HG02885 (cell line): ENCODE measurements around the gene GPRC5A.
"Not testable (repeated sequence)": the region's sequence is repeated elsewhere in the genome, so short reads cannot be mapped to it uniquely, and the experiment has no call there.

Experiments used
- ATAC-seq: cut with Tn5 transposase; IDR thresholded peaks from one replicate; pipeline ENCODE4 v1.9.1; 2021; ENCODE audit warnings: mild to moderate bottlenecking; ENCODE audit not compliant: unreplicated experiment, poor library complexity

Gene GPRC5A, protein sequence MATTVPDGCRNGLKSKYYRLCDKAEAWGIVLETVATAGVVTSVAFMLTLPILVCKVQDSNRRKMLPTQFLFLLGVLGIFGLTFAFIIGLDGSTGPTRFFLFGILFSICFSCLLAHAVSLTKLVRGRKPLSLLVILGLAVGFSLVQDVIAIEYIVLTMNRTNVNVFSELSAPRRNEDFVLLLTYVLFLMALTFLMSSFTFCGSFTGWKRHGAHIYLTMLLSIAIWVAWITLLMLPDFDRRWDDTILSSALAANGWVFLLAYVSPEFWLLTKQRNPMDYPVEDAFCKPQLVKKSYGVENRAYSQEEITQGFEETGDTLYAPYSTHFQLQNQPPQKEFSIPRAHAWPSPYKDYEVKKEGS

DNA sequence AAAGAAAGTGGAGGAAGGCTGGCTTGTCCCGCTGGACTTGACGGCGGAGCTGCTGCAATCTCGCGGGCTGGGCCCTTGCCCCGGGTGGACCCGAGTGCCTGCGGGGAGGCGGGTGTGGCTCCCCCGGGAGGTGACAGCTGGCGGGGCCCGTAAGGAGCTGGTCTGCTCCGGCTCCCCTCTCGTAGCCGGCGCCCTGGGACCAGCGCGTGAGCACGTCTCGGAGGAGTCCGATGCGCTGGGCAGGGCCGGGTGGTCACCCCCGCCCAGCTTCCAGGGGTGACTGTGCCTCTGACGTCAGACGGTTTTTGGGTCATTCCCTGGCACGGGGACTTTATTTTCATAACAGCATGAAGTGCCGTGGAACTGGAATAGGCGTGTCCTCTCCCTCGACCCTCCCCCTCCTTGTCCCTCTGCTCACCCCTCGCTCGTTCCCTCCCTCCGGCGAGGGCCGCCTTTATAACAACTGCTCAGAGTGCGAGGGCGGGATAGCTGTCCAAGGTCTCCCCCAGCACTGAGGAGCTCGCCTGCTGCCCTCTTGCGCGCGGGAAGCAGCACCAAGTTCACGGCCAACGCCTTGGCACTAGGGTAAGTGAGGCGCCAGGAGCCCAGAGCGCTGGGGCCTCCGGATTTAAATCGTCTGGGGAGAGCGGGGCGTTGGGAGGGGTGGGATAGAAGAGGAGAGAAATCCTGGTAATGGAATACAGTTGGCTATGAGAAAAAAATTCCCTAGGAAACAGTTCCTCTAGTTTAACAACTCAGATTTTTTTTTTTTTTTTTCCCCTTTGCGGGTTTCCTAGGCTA is at the start of gene GPRC5A:
Gene GPRC5A, plus strand, starts transcription at position 483 of the 801 bp plus-strand sequence. CDS start 16,688 bp downstream, outside the sequence.
- ATAC-seq: peak; percentile 43

DNA sequence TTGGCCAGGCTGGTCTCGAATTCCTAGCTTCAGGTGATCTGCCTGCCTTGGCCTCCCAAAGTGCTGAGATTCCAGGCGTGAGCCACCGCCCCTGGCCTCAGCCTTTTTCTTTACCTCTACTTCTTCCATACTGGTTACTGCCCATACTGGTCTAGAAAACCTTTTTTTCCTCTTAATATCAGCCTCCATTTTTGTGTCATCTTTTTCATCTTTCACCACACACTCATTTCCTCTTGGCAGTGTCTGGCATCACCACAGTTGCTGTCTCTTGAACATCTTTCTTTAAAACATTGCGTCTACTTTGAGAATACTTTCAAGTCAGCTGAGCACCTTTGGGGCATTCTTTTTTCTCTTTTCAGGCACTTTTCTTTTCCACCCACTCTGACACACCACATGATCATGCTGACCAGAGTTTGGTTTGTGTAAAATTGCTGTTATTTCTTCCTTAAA is 45.5 kb upstream of the GPRC5A start:
- no peak for ATAC-seq

DNA sequence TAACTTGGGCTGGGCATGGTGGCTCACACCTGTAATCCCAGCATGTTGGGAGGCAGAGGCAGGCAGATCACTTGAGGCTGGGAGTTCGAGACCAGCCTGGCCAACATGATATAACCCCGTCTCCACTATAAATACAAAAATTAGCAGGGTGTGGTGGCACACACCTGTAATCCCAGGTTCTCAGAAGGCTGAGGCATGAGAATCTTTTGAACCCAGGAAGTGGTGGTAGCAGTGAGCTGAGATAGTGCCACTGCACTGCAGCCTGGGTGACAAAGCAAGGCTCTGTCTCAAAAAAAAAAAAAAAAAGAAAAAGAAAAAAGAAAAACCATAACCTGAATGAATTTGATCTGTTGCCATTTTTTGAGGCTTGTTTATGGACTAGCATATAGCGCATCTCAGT is 44.6 kb upstream of the GPRC5A start:
- ATAC-seq: not testable (repeated sequence)

DNA sequence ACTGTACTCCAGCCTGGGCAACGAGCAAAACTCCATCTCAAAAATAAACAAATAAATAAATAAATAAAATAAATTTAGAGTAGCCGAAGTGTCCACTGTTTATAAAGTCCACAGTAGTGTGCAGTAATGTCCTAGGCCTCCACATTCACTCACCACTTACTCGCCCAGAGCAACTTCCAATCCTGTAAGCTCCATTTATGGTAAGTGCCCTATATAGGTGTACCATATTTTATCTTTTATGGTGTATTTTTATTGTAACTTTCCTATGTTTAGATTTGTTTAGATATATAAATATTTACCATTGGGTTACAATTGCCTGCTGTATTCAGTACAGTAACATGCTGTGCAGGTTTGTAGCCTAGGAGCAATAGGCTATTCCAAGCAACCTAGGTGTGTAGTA is 37.9 kb upstream of the GPRC5A start:
- no peak for ATAC-seq

DNA sequence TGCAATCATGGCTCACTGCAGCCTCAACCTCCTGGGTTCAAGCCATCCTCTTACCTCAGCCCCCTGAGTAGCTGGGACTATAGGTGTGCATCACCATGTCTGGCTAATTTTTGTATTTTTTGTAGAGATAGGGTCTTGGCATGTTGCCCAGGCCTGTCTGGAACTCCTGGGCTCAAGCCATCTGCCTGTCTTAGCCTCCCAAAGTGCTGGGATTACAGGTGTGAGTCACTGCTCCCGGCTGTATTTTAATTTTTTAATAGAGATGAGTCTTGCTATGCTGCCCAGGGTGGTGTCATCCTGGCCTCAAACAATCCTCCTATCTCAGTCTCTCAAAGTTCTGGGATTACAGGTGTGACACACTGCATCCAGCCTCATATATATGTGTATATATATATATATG is 31.7 kb upstream of the GPRC5A start:
- no peak for ATAC-seq

DNA sequence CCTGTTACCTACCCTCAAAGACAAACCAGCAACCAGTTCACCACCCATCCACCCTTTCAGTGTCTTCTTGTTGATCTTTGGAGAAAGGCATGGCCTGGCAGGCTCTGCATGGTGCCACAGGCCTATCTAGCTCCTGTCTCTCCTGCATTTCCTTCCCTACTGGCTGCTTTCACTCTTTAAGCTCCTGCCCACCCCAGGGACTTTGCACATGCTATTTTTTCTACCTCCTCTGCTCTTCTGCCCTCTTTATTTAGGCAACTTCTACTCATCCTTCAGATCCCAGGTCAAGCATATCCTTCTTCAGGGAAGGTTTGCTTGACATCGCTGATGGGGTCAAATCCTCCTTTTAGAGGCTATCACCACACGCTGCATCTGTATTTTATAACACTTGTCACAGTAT is 27.1 kb upstream of the GPRC5A start:
- no peak for ATAC-seq

DNA sequence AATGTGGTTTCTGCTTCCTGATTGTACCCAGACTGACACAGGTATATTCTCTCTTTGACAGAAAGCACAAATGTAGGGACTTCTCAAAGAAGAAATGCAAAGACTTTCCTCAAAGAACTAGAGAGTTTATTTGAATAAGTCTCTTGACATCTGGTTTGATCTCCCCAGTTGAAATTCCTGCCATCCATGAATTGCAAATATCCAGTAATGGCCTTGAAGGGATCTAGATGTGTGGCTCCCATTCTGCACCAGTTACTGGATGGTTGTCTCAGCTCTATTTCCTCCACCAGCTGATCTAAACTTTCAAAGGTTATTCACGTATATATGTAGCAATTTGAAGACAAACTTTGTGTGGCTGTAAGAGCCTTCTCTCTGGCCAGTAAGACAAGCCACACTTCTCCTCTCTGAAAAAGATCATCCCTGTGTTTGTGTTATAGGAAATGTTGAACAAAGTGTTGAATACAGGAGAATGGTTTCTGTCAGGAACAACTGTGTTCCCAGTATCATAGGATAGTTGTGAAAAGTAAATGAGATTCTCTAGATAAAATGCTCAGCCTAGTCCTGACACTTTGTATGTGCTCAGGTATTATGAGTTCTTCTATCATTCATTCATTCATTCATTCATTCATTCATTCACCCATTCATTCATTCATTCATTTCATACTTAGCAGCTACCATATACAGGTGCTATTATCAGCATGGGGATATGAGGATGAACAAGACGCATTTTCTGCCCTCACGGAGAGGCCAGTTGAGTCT is 22.7 kb upstream of the GPRC5A start:
- no peak for ATAC-seq

DNA sequence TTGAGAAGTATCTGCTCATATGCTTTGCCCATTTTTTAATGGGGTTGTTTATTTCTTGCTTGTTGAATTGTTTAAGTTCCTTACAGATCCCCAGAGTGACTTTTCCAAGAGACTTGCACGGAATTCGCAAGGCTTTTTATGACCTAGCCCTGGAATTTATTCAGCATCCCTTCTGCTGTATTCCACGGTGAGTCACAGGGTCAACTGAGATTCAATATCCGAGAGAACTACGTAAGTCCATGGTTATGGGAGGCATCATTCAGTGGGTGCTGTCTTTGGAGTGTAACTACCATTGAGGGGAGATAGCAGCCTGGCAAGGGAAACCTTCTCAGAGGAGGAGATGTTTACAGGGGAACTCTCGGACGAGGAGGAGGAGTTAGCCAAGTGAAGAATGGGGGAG is 20.9 kb upstream of the GPRC5A start:
- ATAC-seq: no peak

DNA sequence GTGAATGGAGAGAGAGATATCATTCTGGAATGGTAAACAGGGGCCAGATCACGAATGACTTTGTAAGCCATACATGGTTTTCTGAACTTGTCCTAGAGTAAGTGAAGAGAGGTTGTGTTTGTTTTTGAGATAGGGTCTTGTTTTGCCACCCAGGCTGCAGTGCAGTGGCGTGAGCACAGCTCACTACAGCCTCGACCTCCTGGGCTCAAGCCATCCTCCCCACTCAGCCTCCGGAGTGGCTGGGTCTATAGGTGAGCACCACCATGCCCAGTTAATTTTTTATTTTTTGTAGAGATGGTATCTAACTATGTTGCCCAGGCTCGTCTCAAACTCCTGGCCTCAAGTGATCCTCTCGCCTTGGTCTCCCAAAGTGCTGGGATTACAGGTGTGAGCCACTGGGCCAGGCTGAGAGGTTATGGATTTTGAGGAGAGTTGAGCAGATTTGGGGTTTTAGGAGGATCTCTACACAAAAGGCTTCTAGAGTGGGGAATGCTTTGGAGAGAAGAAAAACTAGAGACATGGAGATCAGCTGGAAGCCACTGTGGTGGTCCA is 19.7 kb upstream of the GPRC5A start:
- ATAC-seq: no peak

DNA sequence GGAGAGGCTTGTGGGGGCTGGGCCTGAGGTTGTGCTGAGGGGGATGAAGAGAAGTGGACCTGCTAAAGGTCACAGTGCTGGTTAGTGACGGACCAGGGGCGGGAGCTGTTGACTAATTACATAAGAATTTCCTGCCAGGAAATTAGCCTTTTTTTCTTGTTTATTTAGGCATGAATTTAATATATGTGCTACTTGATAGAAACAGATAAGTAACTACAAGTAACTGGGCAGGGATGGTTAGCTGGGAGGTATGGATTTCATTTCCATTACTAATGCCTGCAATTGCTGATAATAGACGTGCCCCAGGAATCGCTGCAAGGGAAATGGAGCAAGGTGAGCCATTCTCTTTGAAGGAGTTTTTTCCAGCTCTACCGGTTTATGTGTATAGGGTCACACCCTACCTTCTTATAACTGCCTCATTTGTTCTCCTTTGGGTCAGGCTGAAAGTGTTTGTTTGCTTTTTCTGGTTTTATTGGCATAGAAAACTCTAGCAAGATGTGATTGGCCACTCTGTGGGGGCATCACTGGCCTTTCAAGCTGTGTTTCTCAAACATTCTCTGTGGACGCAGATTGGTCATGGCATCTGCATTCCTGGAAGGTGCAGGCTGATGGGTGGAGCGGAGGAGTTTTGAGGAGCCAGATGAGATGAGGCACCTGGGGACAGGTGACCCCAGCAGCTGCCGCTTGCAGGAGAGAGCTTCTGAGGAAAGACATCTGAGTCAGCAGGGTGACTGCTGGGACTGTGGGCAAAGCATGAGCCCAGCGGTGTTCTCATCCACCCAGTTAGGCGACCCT is 19.0 kb upstream of the GPRC5A start:
- ATAC-seq: no peak

DNA sequence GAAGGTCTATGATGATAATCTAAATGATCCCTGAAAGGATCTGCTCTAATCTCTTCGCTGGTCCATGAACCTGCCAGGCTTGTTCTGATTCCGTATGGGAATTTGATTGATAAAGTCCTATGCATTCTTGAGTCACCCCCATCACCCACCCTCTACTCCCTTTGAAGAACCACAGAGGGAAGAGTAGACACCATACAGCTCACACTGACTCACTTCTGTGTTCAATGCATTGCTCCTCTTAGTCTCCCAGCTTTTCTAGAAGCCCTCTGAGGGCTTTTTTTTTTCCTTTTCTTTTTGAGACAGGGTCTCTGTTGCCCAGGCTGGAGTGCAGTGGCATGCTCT is 18.5 kb upstream of the GPRC5A start:
- ATAC-seq: no peak

DNA sequence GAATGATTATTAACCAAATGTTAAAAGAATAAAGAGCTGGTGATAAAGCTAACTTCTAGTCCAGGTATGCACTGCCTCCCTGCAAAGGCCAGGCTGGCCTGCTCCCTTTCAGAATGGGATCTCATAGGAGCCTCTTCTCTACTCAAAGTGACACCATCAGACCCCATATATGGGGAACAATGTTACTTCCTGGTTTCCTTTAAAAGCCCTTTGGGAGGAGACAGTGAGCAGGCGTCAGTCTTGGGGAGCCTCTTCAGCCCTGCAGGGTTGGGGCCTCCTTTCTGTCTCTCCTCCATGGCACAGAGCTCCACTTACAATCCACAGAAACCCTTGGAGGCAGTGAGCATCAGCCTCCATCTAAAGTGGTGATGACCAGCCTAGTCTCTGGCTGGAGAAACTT is 17.3 kb upstream of the GPRC5A start:
- no peak for ATAC-seq

DNA sequence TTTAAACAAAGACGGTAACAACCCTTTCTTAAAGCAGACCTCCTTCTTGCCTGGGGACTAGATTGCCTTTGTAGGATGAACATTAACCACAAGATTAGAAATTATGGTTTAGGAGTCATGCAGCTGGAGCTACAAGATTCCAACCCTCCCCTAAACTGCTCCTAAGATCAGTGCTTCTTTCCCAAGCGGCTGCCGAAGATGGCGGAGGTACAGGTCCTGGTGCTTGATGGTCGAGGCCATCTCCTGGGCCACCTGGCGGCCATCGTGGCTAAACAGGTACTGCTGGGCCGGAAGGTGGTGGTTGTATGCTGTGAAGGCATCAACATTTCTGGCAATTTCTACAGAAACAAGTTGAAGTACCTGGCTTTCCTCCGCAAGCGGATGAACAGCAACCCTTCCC is 16.1 kb upstream of the GPRC5A start:
- not testable (repeated sequence) for ATAC-seq

DNA sequence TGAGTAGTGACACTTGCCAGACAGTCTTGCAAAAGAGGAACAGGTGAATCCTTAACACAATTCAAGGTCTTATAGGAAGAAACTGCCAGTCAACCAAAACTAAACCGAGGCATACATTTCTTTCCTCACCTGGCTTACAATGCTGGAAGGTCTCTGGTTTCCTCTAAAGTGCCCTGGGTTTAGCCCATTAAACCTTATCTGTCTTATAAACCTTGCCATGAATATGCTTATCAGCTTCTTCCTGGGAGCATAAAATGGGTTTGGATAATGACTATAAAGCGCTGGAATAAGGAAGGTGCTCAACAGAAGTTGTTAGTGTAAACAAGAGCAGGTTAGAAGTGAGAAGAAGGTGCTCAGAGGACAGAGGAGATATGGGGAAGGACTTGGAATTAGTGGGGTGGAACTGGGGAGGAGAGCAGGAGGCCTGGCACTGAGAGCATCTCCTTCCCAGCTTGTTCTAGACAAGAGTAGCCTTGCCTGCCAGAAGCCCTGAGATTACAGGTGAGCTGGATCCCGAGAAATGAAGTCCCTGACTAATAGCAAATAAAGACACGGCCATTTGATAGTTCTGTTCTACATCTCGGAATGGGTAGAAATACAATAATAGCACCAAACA is 14.1 kb upstream of the GPRC5A start:
- no peak for ATAC-seq

DNA sequence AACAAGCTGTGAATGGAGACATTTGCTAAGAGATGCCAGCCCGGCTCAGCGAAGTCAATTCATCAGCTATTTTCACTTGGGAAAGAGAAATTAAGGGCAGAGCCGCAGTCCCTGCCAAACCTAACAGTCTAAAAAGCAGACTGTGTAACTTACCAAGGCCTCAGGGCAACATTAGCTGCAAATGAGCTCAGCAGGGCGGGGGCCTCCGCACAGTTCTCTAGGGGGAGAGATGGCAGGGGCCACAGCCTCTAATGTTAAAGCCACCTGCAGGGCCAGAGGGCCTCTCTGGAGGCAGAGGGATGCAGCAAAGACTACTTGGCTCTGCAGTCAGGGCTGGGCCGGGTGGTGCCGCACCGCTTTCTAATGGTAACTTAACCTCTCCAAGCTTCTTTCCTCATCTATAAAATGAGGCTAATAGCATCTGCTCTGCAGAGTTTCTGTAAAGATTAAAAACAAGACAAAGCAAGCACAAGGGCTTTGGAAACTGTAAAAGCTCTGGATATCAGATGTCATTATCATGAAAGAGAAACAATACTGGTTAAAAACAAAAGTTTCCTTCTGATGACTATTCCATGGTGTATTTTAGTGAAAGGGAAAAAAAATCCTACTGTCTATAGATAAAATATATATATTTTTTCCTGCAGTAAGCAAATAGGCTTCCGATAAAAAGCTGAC is 13.4 kb upstream of the GPRC5A start:
- ATAC-seq: no peak

DNA sequence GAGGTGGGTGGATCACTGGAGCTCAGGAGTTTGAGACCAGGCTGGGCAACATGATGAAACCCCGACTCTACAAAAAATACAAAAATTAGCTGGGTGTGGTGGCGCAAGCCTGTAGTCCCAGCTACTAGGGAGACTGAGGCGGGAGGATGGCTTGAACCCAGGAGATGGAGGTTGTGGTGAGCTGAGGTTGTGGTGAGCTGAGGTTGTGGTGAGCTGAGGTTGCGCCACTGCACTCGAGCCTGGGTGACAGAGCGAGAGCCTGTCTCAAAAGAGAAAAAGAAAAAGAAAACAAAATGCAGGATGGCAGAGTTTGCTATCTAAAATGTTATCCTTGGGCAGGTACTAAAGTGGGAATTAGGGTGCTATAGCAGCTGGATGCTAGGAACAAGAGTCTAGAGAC is 10.8 kb upstream of the GPRC5A start:
- ATAC-seq: no peak

DNA sequence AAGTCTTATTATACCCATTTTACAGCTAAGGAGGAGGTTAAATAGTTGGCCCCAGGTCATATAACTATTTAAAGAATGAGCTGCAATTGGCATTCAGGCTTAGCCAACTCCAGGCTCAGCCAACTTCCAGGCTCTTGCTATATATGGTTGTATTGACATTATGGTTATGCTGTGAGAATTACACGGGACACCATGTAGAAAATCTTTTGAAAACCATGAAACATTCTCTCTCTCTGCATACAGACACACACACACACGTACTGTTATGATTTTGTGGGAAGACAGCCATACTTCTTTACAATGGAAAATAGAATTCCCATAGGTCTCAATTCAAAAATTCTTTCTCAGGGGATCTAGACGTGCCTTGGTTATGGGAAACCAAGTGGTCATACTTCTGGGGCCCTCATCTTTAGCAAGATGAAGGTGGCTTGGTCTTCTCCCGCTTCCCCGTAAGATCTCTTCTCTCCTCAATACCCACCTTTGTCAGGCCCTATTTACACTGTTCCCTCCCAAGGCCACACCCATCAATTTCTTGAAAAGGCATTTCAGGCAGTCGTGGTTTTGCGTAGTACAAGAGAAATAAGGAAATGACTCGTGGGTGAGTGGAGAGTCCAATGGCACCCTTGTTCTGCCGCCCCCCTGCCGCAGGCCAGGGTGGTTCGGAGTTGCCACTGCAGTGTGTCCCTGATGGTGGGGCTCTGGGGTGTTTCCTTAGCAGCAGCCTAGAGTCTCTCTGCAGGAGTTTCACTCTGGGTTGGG is 10.0 kb upstream of the GPRC5A start:
- no peak for ATAC-seq

DNA sequence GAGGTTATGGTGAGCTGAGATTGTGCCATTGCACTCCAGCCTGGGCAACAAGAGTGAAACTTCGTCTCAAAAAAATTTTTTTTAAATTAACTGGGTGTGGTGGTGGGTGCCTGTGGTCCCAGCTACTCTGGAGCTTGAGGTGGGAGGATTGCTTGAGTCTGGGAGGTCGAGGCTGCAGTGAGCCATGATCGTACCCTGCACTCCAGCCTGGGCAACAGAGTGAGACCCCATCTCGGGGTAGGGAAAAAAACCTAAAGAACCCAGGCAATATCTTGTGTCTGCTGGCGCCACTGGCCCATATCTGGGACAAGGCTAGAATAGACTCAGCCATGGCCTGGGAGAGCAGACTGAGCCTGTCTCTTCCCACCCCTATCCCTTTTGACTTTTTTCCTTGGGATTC is 9.1 kb upstream of the GPRC5A start:
- ATAC-seq: no peak
